SHP77 treated with DMSO at 0.1 percent for 48 hours (cell line): Measurements from ENCODE around the gene REXO5.
"Not testable (repeated sequence)": the region's sequence is repeated elsewhere in the genome, so short reads cannot be mapped to it uniquely, and the experiment has no call there.

Source experiments
- DNase-seq: peaks from one replicate; lab custom pipeline; 2025; lab: John Stamatoyannopoulos, UW

REXO5 gene

DNA sequence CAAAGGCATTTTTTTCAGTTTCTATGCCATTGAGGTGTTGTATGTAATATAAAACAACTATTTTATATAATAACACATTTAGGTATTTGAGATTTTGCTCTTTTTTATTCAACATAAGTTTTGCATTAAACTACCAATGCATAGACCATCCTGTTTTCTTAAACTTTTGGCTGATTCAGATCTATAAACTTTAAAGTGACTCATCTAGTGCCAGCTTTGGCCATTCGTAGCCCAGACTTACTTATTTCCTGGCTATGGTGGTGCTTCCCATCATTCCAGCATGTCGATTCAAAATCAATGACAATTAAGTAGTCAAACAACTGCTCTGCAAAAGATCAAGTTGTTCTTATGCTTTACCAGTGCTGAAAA is 3.2 kb upstream of the REXO5 start:
- DNase-seq, result no peak

DNA sequence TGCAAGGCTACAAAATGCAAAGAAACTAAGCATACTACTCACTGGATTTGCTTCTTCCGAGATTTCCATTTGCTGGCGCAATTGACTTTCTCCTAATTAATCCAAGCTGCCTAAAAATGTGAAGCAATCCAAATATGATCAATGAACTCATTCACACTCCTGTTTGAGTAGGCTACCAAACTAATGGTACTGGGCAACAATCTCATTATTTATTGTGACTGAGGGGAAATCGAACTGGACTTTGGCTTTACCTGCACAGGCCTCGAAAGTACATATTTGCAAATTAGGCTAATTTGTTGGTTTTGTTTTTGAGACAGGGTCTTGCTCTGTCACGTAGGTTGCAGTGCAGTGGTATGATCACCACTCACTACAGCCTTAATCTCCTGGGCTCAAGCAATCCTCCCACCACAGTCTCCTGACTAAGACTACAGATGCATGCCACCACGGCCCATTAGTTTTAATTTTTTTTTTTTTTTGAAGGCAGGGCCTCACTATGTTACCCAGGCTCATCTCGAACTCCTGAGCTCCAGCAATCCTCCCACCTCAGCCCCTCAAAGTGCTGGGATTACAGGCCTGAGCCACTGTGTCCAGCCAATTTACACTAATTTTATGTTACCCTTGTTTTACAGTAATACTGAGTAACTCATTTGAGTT is 2.6 kb upstream of the REXO5 start:
- no peak for DNase-seq

DNA sequence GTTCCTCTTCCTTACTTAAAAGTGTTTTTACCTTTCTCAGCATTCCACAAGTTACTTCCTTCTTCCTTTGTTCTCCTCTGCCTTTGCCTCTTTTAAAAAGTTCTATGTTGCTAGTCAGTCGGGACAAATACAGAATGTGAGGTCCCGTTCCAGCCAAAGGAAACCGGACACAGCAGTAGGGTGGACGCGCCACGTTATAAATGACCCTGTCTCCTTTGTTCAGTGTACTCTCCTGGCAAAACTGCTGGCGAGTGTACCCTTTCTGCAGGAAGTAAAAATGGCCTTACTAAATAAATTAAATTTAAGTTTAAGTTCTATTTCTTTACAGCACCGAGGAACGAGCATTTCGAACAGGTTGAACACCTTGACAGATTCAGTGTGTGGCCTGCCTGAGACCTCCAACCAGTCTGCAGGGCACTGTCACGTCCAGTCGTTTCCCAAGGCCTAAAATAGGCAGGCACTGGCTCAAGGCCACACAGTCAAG is 601 bp upstream of the REXO5 start:
- DNase-seq, result not testable (repeated sequence)

DNA sequence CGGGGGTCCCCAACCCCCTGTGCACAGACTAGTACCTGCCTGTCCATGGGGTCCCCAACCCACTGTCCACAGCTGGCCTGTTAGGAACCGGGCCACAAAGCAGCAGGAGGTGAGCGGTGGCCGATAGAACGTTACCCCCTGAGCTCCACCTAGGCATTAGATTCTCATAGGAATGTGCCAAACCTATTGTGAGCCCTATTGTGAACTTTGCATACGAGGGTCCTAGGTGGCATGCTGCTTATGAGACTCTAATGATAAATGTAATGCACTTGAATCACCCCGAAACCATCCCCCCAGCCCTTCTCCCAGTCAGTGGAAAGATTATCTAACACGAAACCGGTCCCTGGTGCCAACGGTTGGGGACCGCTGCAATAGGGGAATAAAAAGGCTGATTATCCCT is 1.5 kb downstream of the REXO5 start:
- no peak for DNase-seq

DNA sequence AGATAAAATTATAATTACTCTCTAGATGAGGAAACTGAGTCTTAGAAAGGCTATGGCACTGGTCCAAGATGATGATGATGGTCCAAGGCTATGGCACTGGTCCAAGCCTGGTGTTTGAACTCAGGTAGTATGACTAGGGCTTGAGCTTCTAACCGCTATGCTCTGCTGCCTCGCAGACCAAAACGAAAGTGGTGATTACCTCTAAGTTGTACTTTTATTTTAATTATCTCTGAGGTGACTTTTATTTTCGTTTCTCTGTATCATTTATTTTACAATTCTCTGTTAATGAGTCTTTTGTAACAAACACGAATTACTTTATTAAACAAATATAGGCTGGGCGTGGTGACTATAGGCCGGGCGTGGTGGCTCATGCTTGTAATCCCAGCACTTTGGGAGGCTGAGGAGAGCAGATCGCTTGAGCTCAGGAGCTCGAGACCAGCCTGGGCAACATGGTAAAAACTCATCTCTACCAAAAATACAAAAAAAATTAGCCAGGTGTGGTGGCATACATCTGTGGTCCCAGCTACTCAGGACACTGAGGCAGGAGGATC is 5.6 kb downstream of the REXO5 start:
- DNase-seq, result no peak

DNA sequence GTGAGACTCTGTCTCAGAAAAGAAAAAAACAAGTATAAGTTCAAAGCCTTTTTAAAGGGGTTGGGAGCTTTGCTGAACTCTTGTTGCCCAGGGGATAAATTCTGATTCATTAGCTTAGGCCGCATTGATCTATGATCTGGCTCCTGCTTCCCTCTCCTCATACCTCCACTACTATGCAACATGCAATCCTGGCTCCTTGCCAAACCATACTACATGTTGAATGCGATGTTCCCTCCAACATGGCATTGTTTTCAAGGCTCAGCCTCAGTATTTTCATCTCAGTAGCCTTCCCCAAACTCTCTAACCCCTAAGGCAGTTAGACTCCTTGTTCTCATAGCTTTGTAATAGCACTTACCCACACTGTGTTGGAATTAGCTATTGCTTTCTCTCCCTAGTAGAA is 6.2 kb downstream of the REXO5 start:
- no peak for DNase-seq

DNA sequence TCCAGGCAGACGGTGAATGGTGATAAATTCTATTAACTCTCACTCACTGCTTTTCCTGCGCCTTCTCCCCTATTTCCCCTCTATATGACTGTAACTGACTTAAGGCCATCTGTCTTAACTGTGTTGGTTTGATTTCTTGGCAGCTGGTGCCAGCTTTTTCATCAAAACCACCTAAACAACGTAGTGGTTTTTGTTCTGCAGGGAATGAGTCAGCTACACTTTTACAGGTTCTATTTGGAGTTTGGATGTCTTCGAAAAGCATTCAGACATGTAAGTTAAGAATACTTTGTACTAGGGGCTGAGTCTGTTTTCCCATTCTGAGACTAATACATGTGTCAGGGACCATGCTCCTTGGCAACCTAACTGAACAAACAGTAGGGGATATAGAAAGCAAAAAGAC is 8.5 kb downstream of the REXO5 start:
- no peak for DNase-seq

DNA sequence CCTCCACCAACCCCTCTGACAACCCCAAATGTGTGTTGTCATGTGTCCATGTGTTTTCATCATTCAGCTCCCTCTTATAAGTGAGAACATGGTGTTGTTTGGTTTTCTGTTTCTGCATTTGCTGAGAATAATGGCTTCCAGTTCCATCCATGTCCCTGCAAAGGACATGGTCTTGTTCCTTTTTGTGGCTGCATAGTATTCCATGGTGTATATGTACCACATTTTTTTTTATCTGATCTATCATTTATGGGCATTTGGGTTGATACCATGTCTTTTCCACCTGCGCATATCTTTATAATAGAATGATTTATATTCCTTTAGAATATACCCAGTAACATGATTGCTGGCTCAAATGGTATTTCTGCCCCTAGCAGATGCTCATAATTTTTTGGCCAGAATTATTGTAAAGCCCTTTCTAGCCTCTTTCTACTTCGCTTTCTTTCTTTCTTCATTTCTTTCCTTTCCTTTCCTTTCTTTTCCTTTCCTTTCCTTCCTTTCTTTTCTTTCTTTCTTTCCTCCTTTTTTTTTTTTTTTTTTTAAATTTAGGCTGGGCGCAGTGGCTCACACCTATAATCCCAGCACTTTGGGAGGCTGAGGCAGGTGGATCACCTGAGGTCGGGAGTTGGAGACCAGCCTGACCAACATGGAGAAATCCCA is 12.7 kb downstream of the REXO5 start:
- no peak for DNase-seq

DNA sequence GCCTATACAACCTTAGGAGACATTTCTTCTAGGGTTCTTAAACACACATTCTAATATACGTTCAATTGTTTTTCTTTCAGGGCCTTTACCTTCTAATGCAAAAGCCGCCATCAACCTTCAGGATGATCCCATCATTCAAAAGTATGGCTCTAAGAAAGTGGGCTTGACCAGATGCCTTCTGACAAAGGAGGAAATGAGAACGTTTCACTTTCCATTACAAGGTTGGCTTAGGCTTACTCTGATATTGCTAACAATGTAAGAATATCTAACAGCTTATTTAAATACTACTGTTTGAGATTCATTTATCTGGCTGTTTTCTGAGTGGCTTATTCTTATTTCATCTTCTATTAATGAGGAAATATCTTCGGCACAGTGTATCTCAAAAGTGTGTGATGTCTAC is 15.4 kb downstream of the REXO5 start:
- no peak for DNase-seq

DNA sequence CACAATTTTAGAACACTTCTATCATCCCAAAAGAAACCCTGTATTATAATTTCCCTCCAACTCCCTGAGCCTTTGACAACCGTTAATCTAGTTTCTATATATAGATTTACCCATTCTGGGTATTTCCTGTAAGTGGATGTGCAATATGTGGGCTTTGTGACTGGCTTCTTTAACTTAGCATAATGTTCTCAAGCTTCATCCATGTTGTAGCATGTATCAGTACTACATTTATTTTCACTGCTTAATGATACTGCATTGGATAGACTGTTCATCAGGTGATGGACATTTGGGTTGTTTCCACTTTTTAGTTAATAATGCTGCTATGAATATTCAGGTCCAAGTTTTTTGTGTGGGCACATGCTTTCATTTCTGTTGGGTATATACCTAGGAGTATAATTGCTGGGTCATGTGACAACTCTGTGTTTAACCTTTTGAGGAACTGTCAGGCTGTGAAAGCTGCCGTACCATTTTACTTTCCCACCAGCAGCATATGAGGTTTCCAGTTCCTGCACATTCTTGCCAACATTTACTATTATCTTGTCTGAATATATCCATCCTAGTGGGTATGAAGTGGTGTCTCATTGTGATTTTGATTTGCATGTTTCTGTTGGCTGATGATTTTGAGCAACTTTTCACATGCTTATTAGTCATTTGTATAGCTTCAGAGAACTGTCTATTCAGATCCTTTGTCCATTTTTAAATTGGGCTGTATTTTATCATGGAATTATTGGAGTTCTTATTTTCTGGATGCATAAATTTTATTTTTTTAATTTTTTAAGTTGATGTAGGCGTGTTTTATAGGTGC is 16.4 kb downstream of the REXO5 start:
- DNase-seq, result no peak

DNA sequence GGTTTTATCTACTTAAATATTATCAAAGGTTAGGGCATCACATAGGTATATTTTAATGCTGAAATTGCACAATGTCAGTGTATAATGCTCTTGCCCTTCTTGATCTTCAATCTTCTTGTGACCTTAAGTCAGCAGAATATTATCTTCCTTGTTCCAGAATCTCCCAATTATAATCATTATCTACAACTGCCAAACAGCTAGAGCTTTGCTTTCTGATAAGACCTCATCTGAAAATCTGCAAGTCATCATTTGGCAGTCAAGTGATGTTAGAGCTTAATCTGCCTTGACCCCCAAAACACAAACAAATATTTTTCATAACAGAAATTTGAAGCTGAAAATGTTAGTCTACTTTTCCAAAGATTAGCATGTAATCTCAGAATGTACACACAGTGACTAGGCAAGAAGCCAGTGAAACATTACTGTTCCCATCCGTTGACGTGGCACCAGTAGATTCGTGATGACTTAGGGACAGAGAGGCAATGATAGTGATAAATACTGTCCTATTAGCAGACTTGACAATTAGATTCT is 19.8 kb downstream of the REXO5 start:
- no peak for DNase-seq

DNA sequence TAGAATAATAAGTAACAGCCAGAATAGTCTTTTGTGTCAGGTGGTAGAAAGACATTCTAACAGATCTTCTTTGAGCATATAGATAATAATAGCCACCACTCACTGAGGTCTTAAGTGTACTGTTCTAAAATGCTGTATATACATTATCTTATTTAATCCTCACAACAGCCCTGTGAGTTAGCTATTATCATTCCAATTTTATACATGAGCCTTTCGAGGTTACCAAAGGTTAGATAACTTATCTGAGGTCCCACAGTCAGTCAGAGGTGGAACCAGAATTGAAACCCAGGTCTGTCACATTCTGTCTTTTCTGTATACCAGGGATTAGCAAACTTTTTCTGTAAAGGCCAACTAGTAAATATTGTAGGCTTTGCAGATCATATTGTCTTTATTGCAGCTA is 23.2 kb downstream of the REXO5 start:
- DNase-seq, result no peak

DNA sequence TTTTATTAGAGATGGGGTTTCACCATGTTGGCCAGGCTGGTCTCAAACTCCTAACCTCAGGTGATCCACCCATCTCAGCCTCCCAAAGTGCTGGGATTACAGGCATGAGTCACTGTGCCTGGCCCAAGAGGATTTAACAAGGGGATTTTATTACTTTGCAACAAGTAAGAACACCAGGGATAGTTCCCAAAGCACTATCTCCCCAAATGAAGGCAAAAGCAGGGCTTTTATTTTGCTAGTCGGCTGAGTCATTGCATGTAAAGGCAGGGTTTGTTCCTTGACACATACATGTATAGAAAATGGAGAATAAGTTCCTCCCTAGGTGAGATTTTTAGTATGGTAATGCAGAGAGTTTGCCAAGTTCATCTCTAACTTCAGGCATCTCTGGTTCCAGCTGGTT is 24.0 kb downstream of the REXO5 start:
- no peak for DNase-seq

DNA sequence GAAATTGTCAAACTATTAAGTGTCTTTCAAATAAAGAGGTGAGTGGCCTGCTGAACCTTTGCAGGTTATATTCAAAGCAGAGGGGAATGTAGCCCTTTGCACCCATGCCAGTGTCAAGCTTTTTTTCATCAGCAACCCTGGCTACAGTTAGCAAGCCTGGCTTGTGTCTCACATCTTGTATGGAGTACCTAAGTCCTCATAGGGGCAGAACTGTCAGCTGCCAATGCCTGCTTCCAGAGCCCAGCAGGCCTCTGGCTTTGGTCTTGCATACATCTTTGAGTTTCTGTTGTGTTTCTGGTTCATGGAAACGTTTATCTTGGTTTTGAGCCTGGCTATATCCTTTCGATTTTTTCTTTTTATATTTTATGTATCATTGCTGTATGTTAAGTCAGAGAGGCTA is 26.8 kb downstream of the REXO5 start:
- no peak for DNase-seq

DNA sequence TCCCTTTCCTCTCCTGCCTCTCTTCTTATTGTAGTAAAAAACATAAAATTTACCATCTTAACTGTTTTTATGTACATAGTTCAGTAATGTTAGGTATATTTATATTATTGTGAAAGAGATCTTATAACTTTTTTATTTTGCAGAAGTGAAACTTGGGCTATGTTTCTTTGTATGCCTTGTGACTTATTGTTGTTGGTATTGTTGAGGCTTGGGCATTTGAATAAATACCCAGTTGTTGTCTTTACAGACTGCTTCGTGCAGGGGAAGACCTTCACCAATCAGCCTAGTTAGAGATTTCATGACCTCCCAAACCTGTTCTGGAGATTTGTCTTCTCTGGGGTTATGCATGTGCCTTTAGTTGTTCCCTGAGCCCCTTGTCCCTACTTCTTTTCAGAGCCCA is 31.9 kb downstream of the REXO5 start:
- no peak for DNase-seq

DNA sequence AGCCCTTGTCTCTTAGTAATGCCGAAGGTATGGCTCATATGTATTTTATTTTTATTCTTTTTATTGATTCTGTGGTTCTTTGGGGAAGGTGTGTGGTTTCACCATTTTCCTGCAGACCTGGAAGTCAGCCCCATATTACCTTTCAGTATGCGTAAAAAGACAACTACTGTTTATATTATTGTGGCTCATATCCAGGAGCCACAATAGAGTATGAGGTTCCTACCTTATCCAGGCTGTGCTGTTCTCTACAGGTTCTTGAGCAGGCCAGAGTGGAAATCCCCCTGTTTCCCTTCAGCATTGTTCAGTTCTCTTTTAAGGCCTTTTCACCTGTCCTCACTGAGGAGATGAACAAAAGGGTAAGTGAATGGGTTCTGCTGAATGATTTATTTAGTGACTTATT is 33.2 kb downstream of the REXO5 start:
- DNase-seq, result no peak

DNA sequence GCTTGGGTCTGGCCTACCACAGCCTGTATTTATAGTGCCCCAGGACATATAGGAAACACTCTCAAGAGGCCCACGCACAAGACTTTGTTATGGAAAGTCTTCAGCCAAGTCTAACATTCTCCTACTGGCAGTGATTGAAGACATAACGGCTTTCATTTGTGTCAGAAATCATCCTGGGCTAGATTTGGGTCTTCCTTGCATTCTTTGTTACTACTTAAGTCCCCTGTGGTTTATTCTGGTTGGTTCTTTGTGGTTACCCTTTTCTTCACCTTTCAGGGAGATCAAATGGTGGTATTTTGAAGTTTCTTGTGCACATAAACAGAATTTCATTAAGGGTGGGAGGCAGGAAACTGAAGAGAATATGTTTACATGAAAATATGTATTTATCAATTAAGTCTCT is 37.7 kb downstream of the REXO5 start:
- no peak for DNase-seq

DNA sequence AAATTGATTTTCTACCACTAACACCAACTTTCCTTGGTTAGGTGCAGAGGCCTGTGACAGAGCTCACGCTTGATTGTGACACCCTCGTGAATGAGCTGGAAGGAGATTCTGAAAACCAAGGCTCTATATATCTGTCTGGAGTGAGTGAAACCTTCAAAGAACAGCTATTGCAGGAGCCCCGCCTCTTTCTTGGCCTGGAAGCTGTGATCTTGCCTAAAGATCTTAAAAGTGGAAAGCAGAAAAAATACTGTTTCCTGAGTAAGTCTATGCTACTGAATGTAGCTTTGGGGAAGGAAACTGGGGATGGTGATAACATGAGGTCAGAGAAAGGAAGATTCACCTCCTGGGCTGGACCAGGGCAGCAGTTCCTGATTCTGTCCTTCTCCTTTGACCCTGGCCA is 38.3 kb downstream of the REXO5 start:
- DNase-seq, result no peak

DNA sequence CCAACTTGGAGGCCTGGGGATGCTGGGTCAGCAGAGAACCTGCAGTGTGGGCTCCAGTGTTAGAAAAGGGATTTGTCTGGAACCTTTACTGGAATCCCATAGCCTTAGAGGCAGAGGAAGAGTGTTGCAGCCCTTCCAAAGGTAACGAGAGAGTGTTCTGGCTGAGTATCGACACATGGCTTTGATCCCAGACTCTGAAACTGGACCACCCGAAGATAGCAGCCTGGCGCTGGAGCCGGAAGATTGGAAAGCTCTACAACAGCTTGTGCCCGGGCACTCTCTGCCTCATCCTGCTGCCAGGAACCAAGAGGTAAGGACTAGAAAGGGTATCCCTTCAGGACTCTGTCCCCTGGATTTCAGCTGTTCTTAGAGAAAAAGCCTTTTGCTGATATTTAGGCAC is 39.7 kb downstream of the REXO5 start:
- DNase-seq, result no peak

DNA sequence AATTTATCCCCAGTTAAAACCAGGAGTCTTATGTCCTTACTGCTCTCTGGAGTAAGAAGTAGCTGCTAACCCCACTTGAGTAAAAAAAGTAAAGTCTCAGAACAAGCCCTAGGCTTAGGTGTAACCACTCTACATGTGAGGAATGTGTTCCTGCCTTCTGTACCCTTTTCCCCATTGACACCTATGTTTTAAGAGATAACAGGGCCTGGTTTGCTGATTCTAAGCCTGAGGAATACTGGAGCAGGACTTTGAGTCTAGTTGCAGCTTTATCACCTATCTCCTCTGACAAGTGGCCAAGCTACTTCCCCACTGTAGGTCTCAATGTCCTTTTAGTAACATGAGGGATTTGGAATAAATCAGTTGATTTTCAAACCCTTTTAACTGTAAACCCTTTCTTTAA is 40.2 kb downstream of the REXO5 start:
- DNase-seq, result no peak

DNA sequence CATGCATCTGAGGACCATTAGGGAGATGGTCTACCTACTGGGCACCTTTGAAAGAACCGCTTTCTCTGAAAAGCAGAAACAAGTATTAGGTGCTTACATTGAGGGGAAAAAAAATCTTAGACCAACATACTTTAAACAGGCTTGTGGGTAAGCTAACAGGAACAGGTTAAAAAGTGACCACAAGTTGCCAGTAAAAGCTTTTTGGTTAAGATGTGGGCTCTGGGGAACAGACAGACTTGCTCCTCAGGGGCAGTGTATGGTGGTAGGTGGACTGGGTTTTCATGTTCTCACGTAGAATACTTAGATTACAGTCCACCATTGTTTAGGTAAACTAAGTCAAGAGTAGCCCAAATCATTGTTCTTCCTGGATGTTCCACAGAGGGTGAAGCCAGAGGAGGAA is 41.2 kb downstream of the REXO5 start:
- DNase-seq, result no peak

DNA sequence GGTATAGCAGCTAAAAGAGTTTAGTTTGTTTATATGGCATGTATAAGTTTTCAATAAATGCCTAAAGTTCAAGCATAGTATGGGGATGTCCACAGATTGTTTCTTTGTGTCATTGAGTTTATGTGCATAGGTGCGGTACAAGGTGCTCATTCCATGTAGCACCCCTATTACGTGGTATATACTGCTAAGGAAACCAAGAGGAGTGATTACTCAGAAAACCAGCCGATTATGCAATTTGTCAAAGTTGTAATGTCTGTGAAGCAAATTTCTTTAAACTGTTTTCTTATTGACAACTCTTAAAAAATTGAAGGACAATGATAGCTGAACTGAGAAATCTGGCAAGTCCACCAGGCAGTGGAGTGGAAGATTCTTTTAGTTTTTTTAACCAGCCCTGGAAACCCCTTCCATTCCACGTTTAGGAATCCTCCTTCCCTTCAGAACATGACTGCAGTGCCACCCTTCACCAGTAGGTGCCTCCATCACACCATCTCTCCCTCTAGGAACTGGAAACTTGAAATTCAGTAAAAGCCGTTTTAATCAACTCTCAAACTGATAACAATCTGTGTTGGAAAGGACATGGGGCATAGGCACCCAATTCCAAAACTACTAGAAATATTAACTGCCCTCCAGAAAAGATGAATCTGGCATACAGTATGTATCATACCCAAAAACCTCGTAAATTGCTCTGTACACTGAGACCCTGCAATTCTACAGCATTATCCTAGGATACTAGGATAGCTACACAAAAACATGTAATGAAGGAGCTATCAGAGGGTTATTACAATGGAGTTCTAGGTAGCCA is 43.5 kb downstream of the REXO5 start:
- DNase-seq, result no peak
